CD4-positive, alpha-beta T cell treated with Interleukin-2 at 100 ng/mL for 4 hours (primary cell): ENCODE data around the gene STAM2.
"Not testable (repeated sequence)": the region's sequence is repeated elsewhere in the genome, so short reads cannot be mapped to it uniquely, and the experiment has no call there.

Experiments
- DNase-seq: peaks from one replicate; pipeline ENCODE4 v3.0.0-alpha.2; 2020; ENCODE audit warnings: low spot score

The STAM2 gene

DNA sequence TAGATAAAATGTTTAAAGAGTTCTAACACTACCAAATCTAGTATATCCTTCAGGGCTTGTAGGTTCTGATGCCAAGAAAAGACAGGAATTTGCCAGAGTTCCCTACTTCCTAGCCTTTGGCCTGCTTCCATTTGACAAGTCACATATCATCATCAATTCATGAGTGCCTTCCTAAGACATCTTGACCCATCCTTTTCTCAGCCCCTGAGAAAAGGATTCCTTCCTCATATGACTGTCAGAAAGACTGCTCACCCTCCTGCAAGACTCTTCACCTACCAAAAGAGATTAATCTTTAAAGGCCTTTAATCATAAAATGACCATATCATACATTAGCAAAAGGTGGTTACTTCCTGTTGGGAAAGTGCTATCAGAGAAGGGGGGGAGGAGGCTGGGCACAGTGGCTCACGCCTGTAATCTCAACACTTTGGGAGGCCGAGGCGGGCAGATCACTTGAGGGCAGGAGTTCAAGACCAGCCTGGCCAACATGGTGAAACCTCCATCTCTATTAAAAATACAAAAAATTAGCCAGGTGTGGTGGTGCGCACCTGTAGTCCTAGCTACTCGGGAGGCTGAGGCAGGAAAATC, 3.3 kb downstream of the STAM2 start:
- DNase-seq: not testable (repeated sequence)

DNA sequence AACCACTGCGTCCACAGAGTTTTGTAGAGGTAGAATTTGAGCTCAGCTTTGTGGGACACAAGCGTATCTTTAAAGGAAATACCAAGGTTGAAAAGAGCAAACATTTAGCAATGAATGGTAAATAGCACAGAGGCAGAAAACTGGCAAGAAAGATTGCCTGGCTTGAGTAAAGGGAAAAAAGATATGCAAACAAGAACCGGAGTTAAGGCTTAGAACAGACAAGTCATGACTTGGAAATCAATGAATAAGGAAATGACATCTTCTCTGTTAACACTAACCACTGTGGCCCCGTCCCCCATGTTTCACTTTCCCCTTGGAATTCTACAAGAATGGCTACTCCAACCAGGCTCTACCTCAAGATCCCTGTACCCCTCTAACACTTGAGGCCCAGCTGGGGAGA, 3.8 kb downstream of the STAM2 start:
- no peak for DNase-seq

DNA sequence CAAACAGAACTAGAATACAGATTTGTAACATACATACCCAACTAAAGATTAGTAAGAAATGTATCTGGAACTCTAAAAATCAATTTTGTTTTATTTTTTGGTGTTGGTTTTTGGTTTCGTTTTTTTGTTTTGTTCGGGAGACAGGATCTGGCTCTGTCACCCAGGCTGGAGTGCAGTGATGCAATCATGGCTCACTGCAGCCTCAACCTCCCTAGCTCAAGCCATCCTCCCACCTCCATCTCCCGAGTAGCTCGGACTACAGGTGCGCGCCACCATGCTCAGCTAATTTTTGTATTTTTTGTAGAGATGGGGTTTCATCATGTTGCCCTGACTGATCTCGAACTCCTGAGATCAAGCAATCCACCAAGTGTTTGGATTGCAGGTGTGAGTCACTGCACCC, 6.4 kb downstream of the STAM2 start:
- not testable (repeated sequence) for DNase-seq

GRCh38 chr2:152167470-152167869, 8.1 kb downstream of the STAM2 start:
- not testable (repeated sequence) for DNase-seq

GRCh38 chr2:152167065-152167464, 8.5 kb downstream of the STAM2 start:
- DNase-seq: no peak

GRCh38 chr2:152166633-152167032, 8.9 kb downstream of the STAM2 start:
- DNase-seq: no peak

DNA sequence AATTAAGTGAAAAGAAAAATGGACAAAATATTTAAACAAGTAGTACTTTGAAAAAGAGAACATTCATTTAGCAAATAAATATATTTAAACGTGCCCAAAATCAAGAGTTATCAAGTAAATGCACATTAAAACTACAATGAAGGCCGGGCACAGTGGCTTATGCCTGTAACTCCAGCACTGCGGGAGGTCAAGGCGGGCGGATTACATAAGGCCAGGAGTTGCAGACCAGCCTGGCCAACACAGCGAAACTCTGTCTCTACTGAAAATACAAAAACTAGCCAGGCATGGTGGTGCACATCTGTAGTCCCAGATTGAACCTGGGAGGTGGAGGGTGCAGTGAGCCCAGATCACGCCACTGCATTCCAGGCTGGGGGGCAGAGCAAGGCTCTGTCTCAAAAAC, 9.8 kb downstream of the STAM2 start:
- no peak for DNase-seq

DNA sequence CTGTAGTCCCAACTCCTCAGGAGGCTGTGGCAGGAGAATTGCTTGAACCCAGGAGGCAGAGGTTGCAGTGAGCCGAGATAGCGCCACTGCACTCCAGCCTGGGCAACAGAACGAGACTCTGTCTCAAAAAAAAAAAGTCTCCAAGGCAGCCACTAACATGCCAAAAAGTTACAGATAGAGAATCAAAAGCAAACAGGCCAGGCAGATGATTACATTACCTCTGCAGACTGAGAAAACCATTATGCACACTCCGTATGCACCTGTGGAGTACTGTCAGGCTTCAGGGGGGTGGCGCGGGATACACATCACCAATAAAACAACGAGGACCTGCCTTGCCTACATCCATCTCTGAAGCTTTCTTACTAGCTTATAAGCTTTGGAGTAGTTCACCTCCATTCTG, 10.3 kb downstream of the STAM2 start:
- no peak for DNase-seq

- not testable (repeated sequence) for DNase-seq
These were observed 11.9 kb downstream of the STAM2 start for GRCh38 chr2:152163669-152164068.

- no peak for DNase-seq
These were observed 13.4 kb downstream of the STAM2 start for GRCh38 chr2:152162141-152162540.

DNA sequence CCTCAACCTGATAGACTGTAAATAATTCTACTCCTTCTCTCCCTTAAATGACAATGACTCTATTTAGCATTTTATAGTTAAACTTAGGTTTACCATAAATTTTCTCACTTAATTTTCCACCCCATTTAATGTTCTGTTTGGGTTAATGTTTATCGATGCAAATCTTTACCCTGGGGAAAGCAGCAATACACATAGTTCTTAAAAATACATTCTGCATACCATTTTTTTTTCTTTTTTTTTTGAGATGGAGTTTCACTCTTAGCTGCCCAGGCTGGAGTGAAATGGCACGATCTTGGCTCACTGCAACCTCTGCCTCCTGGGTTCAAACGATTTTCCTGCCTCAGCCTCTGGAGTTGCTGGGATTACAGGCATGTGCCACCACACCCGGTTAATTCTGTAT, 14.0 kb downstream of the STAM2 start:
- no peak for DNase-seq

- not testable (repeated sequence) for DNase-seq
These were observed 15.2 kb downstream of the STAM2 start for GRCh38 chr2:152160378-152160777.

GRCh38 chr2:152157253-152157652, 18.3 kb downstream of the STAM2 start:
- DNase-seq: no peak

GRCh38 chr2:152155209-152155608, 20.4 kb downstream of the STAM2 start:
- DNase-seq: no peak

DNA sequence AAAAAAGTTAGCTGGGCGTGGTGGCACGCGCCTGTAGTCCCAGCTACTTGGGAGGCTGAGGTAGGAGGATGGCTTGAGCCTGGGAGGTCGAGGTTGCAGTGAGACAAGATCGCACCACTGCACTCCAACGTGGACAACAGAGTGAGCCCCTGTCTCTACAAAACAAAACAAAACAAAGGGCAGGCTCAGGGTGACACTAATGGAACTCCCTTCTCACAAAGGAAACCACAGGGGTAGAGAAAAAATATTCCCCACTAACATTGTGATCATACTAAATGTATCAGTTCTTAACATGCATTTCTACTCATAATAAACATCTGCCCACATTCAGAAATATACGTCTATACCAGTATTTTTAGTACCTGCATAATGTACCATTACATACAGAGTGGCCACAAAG, 21.1 kb downstream of the STAM2 start:
- no peak for DNase-seq

GRCh38 chr2:152134488-152135280, 40.9 kb downstream of the STAM2 start:
- DNase-seq: no peak

DNA sequence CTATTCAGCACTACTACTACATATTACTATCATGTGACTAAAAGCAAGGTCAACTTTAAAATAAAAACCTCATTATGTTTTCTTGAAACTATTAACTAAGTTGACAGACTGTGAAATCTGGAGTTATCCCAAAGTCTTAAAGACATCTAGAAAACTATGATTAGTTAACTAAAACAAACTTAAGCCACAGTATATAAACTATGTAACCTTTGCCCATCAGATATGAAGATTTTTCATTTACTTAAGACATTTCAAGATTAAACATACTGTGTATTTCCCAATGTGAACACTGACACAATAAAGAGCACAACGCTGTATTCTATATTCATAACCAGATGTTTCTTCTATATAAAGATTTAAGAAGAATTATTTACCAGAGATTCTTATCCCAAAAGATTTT, 43.3 kb downstream of the STAM2 start:
- no peak for DNase-seq

GRCh38 chr2:152127628-152128027, 47.9 kb downstream of the STAM2 start:
- no peak for DNase-seq

DNA sequence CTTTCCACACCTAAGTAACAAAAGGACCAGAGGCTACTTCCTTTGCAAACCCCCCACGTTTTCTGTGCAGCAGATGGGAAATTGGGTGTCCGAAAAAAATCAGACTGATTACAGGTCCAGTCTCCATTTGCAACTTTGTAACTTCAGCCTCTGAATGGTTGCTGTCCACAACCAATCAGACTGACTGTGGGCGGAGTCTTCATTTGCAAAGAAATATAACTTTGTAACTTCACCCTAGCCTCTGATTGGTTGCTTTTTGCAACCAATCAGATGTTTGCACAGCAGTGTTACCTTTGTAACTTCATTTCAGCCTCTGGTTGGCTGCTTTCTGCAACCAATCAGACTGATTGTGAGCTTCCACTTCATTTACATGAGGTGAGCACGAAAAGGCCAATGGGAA, 48.9 kb downstream of the STAM2 start:
- no peak for DNase-seq

- no peak for DNase-seq
These were observed 53.4 kb downstream of the STAM2 start for GRCh38 chr2:152122161-152122560.

DNA sequence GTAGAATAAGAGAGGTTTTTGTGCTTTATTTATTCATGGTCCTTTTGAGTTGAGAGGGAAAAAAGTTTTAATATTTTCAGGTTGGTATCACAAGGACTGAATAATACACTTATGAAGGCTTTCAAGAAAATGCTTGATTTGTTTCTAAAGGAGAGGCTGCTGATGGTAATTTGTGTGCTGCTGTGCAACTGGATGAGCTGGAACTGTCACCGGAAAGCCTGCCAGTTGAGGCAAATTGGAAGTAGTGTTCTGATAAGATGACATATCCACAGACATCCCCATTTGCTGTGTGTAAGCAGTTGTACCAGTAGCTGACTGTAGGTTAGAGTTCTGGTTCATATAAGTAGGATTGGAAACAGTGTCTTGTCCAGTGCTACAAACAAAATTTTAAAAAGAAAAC, 55.1 kb downstream of the STAM2 start:
- no peak for DNase-seq

GRCh38 chr2:152115952-152116351, 59.6 kb downstream of the STAM2 start:
- no peak for DNase-seq

DNA sequence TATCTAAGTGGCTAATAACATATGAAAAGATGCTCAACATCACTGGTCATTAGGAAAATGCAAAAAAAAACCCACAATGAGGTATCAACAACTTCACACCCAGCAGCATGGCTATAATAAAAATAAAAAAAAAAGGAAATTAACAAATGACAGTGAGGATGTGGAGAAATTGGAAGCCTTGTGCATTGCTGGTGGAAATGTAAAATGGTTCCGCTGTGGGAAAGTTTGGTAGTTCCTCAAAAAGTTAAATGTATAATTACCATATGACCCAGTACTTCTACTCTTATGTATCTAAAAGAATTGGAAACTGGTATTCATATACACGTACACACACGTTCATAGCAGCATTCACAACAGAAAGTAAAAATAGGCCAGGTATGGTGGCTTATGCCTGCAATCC, 61.2 kb downstream of the STAM2 start:
- DNase-seq: no peak

DNA sequence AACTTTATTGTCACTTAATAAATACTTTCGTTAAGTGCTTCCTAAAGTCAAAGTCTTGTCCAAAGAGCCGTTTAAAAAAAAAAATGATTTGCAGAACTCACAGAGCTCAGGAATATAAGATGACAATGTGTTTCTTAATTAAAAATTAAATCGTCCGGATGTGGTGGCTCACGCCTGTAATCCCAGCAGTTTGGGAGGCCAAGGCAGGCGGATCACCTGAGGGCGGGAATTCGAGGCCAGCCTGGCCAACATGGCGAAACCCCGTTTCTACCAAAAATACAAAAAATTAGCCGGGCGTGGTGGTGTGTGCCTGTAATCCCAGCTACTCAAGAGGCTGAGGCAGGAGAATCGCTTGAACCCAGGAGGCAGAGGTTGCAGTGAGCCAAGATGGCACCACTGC, 68.4 kb downstream of the STAM2 start:
- not testable (repeated sequence) for DNase-seq
